Liver (tissue), 9 donors: ENCODE results near the gene BEAN1. TPM values are rescaled to one million over a fixed set of nuclear protein-coding genes. Genes with fewer than 3 reads are reported as not detected.
A peak's percentile ranks its signal among the peaks of the same experiment; 100 is the strongest.

ENCODE experiments used
- DNase-seq: peaks from one replicate; pipeline ENCODE4 v3.0.0-alpha.2; 2017; ENCODE audit warnings: low spot score
- H3K27ac ChIP-seq, 2 donors: one replicate each; pipeline ENCODE4 v1.7.0; 2013; ENCODE audit warnings: inconsistent platforms in 2 of 2, low read length in 2 of 2, control low read depth in 1 of 2, low read depth in 1 of 2, mild to moderate bottlenecking in 1 of 2
- H3K27me3 ChIP-seq, 4 donors: one replicate each; pipeline versions ENCODE4 v1.6.1 to v1.7.0; 2013; ENCODE audit warnings: low read length in 3 of 4, inconsistent platforms in 1 of 4, mild to moderate bottlenecking in 1 of 4, moderate library complexity in 1 of 4; ENCODE audit not compliant: control insufficient read depth in 4 of 4, insufficient read depth in 4 of 4
- H3K36me3 ChIP-seq, 4 donors: one replicate each; pipeline versions ENCODE4 v1.6.1 to v1.7.0; 2013; ENCODE audit warnings: low read length in 3 of 4, mild to moderate bottlenecking in 3 of 4, low read depth in 1 of 4, moderate library complexity in 1 of 4; ENCODE audit not compliant: control insufficient read depth in 4 of 4, insufficient read depth in 3 of 4
- H3K4me1 ChIP-seq, 4 donors: one replicate each; pipeline versions ENCODE4 v1.6.1 to v1.7.0; 2013; ENCODE audit warnings: low read length in 3 of 4, mild to moderate bottlenecking in 3 of 4, moderate library complexity in 1 of 4; ENCODE audit not compliant: control insufficient read depth in 4 of 4, insufficient read depth in 4 of 4
- H3K4me3 ChIP-seq, 3 donors: one replicate each; pipeline versions ENCODE4 v1.6.1 to v1.7.0; 2013; ENCODE audit warnings: low read length in 3 of 3, control low read depth in 1 of 3, low read depth in 1 of 3, mild to moderate bottlenecking in 1 of 3
- H3K9ac ChIP-seq, 2 donors: one replicate each; pipeline ENCODE4 v1.7.0; 2013; ENCODE audit warnings: low read length in 2 of 2, mild to moderate bottlenecking in 2 of 2, moderate library complexity in 2 of 2, control low read depth in 1 of 2, low read depth in 1 of 2
- H3K9me3 ChIP-seq, 4 donors: one replicate each; pipeline versions ENCODE4 v1.6.1 to v1.7.0; 2013; ENCODE audit warnings: low read length in 3 of 4; ENCODE audit not compliant: control insufficient read depth in 4 of 4
- HNF4A ChIP-seq, 2 donors: conservative IDR thresholded peaks; 2 replicates each; pipeline ENCODE4 v1.6.1; 2016; ENCODE audit warnings: antibody characterized with exemption in 2 of 2, mild to moderate bottlenecking in 2 of 2
- JUND ChIP-seq, 2 donors: IDR thresholded peaks; 2 replicates each; pipeline ENCODE4 v1.6.1; 2016; ENCODE audit warnings: antibody characterized with exemption in 2 of 2
- NR2F2 ChIP-seq: IDR thresholded peaks from 2 replicates; pipeline ENCODE4 v1.6.1; 2016; ENCODE audit warnings: antibody characterized with exemption
- RAD21 ChIP-seq, 2 donors: IDR thresholded peaks; 2 replicates each; pipeline ENCODE4 v1.6.1; 2016; ENCODE audit warnings: antibody characterized with exemption in 2 of 2, mild to moderate bottlenecking in 2 of 2
- SP1 ChIP-seq: IDR thresholded peaks from 2 replicates; pipeline ENCODE4 v1.6.1; 2018; ENCODE audit warnings: antibody characterized with exemption, mild to moderate bottlenecking
- TAF1 ChIP-seq: conservative IDR thresholded peaks from 2 replicates; pipeline ENCODE4 v1.6.1; 2016; ENCODE audit warnings: antibody characterized with exemption, mild to moderate bottlenecking
- WGBS: extraction: QIAGEN DNeasy Blood & Tissue Kit; methylation state at CpG from one replicate; pipeline ENCODE4 v1.1.7; 2013; 5-methylcytosine and 5-hydroxymethylcytosine counted together
- polyA plus RNA-seq, 2 donors: library from polyadenylated mRNA; stranded (reverse) in 1 of 2; unstranded in 1 of 2; fragments of 200-250 nt in 1 of 2; fragments of >200 nt in 1 of 2; fragmentation: Nextera tagmentation in 1 of 2; extraction: Ambion mirVana in 1 of 2; gene quantifications; one replicate each; pipeline versions ENCODE4 v1.2.1 to v1.2.3, GENCODE V29; 2013 to 2015
- total RNA-seq, 2 donors: library from RNA; depleted of rRNA; stranded (reverse); fragments of >200 nt; gene quantifications; one replicate each; pipeline ENCODE4 v1.2.3, GENCODE V29; 2014
- TF ChIP-seq, protein P1 (sequence below): IDR thresholded peaks from 2 replicates; pipeline ENCODE4 v1.6.1; 2016; ENCODE audit warnings: antibody characterized with exemption
- TF ChIP-seq, protein P2 (sequence below): IDR thresholded peaks from 2 replicates; pipeline ENCODE4 v1.6.1; 2016; ENCODE audit warnings: antibody characterized with exemption, mild to moderate bottlenecking
- TF ChIP-seq, protein P3 (sequence below): IDR thresholded peaks from 2 replicates; pipeline ENCODE4 v1.6.1; 2016; ENCODE audit warnings: antibody characterized with exemption
- donor health status: healthy.
- donor health status: healthy.
- donor health status: healthy.
- donor health status: healthy.
- donor health status: healthy.

Gene BEAN1
- total and polyA plus RNA-seq, 4 donors = 0.22 to 0.99 (median 0.25) TPM; not detected in 1

DNA sequence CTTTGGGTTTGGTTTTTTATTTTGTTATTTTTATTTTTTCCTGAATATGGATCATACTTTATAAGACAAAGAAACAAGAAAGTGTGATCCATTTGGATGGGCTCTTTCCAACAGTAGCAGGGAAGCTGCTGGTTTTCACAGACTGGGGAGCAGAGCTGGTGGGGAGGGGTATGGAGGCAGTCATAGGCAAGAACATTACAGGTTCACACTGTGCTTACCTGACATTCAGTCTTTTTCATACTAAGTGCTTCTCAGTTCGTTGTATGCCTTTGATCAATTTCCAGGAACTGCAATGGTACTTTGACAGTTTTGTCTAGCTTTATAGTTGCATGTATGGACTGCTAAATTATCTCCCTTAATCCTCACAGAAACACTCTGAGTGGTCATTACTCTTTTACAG is 27.7 kb downstream of the BEAN1 start:
- Histone ChIP-seq H3K36me3 (no peaks in the 10 kb centered on the region), H3K4me1 (peaks cover 0 to 6% (median 5%) of the 10 kb centered on the region in 4 donors), H3K9me3 (no peaks in the 10 kb centered on the region), H3K4me3 (no peak overlapping the region), H3K27ac (no peak overlapping the region), H3K9ac (no peak overlapping the region), H3K27me3 (no peaks in the 10 kb centered on the region)
- no peak for DNase-seq
- WGBS = 75% methylated on average over 1 of the region's 1 CpG
- TF ChIP-seq, protein P1, sequence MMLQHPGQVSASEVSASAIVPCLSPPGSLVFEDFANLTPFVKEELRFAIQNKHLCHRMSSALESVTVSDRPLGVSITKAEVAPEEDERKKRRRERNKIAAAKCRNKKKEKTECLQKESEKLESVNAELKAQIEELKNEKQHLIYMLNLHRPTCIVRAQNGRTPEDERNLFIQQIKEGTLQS = no peak
- TF ChIP-seq, protein P2, sequence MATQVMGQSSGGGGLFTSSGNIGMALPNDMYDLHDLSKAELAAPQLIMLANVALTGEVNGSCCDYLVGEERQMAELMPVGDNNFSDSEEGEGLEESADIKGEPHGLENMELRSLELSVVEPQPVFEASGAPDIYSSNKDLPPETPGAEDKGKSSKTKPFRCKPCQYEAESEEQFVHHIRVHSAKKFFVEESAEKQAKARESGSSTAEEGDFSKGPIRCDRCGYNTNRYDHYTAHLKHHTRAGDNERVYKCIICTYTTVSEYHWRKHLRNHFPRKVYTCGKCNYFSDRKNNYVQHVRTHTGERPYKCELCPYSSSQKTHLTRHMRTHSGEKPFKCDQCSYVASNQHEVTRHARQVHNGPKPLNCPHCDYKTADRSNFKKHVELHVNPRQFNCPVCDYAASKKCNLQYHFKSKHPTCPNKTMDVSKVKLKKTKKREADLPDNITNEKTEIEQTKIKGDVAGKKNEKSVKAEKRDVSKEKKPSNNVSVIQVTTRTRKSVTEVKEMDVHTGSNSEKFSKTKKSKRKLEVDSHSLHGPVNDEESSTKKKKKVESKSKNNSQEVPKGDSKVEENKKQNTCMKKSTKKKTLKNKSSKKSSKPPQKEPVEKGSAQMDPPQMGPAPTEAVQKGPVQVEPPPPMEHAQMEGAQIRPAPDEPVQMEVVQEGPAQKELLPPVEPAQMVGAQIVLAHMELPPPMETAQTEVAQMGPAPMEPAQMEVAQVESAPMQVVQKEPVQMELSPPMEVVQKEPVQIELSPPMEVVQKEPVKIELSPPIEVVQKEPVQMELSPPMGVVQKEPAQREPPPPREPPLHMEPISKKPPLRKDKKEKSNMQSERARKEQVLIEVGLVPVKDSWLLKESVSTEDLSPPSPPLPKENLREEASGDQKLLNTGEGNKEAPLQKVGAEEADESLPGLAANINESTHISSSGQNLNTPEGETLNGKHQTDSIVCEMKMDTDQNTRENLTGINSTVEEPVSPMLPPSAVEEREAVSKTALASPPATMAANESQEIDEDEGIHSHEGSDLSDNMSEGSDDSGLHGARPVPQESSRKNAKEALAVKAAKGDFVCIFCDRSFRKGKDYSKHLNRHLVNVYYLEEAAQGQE = no peak
- TF ChIP-seq SP1 (no peak), TAF1 (no peak), NR2F2 (no peak)

DNA sequence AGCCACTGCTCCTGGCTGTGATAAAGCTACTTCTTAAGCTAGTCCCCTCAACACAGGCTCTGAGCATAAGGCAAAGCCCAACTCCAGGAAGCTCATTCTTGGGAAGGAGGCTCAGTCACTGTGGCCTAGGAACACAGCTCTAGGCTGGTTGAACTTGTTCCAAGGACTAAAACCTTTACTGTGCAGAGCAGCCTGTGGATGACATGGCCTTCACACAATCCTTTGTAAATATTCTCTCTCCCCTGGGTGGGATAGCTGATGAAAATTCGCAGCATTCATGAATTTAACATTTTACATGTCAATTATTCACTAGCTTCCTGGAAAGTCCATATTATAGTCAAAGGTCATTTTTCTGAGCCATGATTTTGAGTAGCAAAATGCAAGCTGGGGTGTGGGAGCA is 28.9 kb downstream of the BEAN1 start:
- no peaks in the 10 kb centered on the region for H3K9me3 ChIP-seq
- H3K27ac ChIP-seq = no peak overlapping the region
- 30% methylated on average over 1 of the region's 1 CpG for WGBS
- TF ChIP-seq HNF4A (conservative IDR thresholded peaks at IDR 0.05) = peak; percentile 3 to 21
- TF ChIP-seq RAD21 (IDR thresholded peaks at IDR 0.05) = no peak
- peak; percentile 20 for TF ChIP-seq SP1
- peaks cover 0 to 6% (median 5%) of the 10 kb centered on the region in 4 donors for H3K4me1 ChIP-seq
- H3K36me3 ChIP-seq = no peaks in the 10 kb centered on the region
- DNase-seq = no peak
- no peak overlapping the region for H3K9ac ChIP-seq
- peaks cover 0 to 3% (median 0%) of the 10 kb centered on the region in 4 donors for H3K27me3 ChIP-seq
- no peak overlapping the region for H3K4me3 ChIP-seq

DNA sequence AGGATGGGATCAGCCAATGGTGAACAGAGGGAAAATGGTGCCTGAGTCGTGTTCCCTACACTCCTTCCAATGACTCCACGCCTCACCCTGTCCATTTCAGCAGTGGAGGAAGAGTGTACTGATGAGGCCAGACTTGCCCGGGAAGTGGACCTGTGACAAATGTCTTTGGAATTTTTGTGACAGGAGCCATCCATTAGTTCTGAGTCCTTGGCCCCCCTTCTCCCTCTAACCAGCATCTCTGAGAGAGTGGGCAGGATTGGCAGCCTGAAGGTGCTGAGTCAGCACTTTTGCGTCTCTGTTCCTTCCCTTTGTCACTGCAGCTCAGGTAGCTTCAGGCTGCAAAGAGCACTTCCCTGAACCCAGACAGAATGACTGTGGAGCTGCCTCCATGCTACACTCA is 30.8 kb downstream of the BEAN1 start:
- no peaks in the 10 kb centered on the region for H3K9me3 ChIP-seq
- no peak for DNase-seq
- H3K27me3 ChIP-seq = peaks cover 0 to 3% (median 0%) of the 10 kb centered on the region in 4 donors
- no peak overlapping the region for H3K9ac ChIP-seq
- H3K36me3 ChIP-seq = no peaks in the 10 kb centered on the region
- H3K27ac ChIP-seq = no peak overlapping the region
- TF ChIP-seq JUND (IDR thresholded peaks at IDR 0.05) = no peak
- H3K4me3 ChIP-seq = no peak overlapping the region
- WGBS = 63% methylated on average over 4 of the region's 4 CpGs
- peaks cover 0 to 6% (median 5%) of the 10 kb centered on the region in 4 donors for H3K4me1 ChIP-seq

DNA sequence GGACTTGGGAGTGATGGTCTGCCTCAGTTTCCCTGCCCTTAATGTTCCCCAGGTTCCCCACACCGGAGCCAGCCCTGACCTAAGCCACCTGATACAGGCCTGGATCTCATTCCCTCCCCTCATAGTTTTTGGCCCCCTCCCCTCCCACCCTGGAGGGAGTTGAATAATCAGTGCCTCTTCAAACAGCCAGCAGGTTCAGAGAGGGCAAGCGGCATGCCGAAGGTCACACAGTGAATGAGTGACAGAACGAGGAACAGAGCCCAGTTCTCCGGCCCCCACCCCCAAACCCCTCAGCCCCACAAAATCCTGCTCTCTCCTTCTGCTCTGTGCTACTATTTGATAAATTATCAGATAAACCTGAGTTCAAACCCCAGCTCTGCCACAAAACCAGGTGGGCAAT is 31.2 kb downstream of the BEAN1 start:
- no peaks in the 10 kb centered on the region for H3K9me3 ChIP-seq
- H3K27ac ChIP-seq = no peak overlapping the region
- H3K27me3 ChIP-seq = peaks cover 0 to 3% (median 0%) of the 10 kb centered on the region in 4 donors
- TF ChIP-seq, protein P3, sequence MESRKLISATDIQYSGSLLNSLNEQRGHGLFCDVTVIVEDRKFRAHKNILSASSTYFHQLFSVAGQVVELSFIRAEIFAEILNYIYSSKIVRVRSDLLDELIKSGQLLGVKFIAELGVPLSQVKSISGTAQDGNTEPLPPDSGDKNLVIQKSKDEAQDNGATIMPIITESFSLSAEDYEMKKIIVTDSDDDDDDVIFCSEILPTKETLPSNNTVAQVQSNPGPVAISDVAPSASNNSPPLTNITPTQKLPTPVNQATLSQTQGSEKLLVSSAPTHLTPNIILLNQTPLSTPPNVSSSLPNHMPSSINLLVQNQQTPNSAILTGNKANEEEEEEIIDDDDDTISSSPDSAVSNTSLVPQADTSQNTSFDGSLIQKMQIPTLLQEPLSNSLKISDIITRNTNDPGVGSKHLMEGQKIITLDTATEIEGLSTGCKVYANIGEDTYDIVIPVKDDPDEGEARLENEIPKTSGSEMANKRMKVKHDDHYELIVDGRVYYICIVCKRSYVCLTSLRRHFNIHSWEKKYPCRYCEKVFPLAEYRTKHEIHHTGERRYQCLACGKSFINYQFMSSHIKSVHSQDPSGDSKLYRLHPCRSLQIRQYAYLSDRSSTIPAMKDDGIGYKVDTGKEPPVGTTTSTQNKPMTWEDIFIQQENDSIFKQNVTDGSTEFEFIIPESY = no peak
- WGBS = 88% methylated on average over 5 of the region's 5 CpGs
- no peak overlapping the region for H3K9ac ChIP-seq
- no peak for DNase-seq
- no peak overlapping the region for H3K4me3 ChIP-seq
- no peaks in the 10 kb centered on the region for H3K36me3 ChIP-seq
- H3K4me1 ChIP-seq = peaks cover 0 to 6% (median 5%) of the 10 kb centered on the region in 4 donors
